ENCODE measurements around the gene RPE65.
"Not testable (repeated sequence)": the region's sequence is repeated elsewhere in the genome, so short reads cannot be mapped to it uniquely, and the experiment has no call there.

The RPE65 gene

GRCh38 chr1:68454534-68454933, 4.8 kb upstream of the RPE65 start:
- in situ Hi-C loops (cut with MboI; ENCODE audit: low sequenced_read_pairs) = no loop called here

GRCh38 chr1:68453060-68453670, 3.4 kb upstream of the RPE65 start:
- in situ Hi-C loops (cut with MboI; ENCODE audit: low sequenced_read_pairs) = no loop called here

GRCh38 chr1:68448365-68448764, 1.4 kb downstream of the RPE65 start:
- in situ Hi-C loops (cut with MboI; ENCODE audit: low sequenced_read_pairs) = no loop called here

GRCh38 chr1:68445709-68446108, 4.0 kb downstream of the RPE65 start:
- in situ Hi-C loops (cut with MboI; ENCODE audit: low sequenced_read_pairs) = no loop called here

GRCh38 chr1:68442822-68443556, 6.8 kb downstream of the RPE65 start:
- in situ Hi-C loops (cut with MboI; ENCODE audit: low sequenced_read_pairs) = no loop called here

- in situ Hi-C loops (cut with MboI; ENCODE audit: low sequenced_read_pairs) = no loop called here
These were observed 7.7 kb downstream of the RPE65 start for GRCh38 chr1:68442006-68442405.

- in situ Hi-C loops (cut with MboI; ENCODE audit: low sequenced_read_pairs) = no loop called here
These were observed 11.4 kb downstream of the RPE65 start for GRCh38 chr1:68438310-68438709.

GRCh38 chr1:68433395-68433794, 16.4 kb downstream of the RPE65 start:
- in situ Hi-C loops (cut with MboI; ENCODE audit: low sequenced_read_pairs) = no loop called here

GRCh38 chr1:68431076-68431475, 18.7 kb downstream of the RPE65 start:
- in situ Hi-C loops (cut with MboI; ENCODE audit: low sequenced_read_pairs) = no loop called here

- in situ Hi-C loops (cut with MboI; ENCODE audit: low sequenced_read_pairs) = no loop called here
These were observed 20.4 kb downstream of the RPE65 start for GRCh38 chr1:68429233-68429808.

- in situ Hi-C loops (cut with MboI; ENCODE audit: low sequenced_read_pairs) = no loop called here
These were observed 23.2 kb downstream of the RPE65 start for GRCh38 chr1:68426594-68426993.

- in situ Hi-C loops (cut with MboI; ENCODE audit: low sequenced_read_pairs) = no loop called here
These were observed 28.4 kb downstream of the RPE65 start for GRCh38 chr1:68421350-68421749.

- in situ Hi-C loops (cut with MboI; ENCODE audit: low sequenced_read_pairs) = no loop called here
These were observed 40.3 kb downstream of the RPE65 start for GRCh38 chr1:68409426-68409825.

GRCh38 chr1:68401506-68401905, 48.2 kb downstream of the RPE65 start:
- in situ Hi-C loops (cut with MboI; ENCODE audit: low sequenced_read_pairs) = no loop called here

- in situ Hi-C loops (cut with MboI; ENCODE audit: low sequenced_read_pairs) = not testable (repeated sequence)
These were observed 54.2 kb downstream of the RPE65 start for GRCh38 chr1:68395575-68395974.

- in situ Hi-C loops (cut with MboI; ENCODE audit: low sequenced_read_pairs) = not testable (repeated sequence)
These were observed 57.3 kb downstream of the RPE65 start for GRCh38 chr1:68392474-68392873.

- in situ Hi-C loops (cut with MboI; ENCODE audit: low sequenced_read_pairs) = not testable (repeated sequence)
These were observed 63.8 kb downstream of the RPE65 start for GRCh38 chr1:68385798-68386524.

GRCh38 chr1:68384872-68385411, 64.8 kb downstream of the RPE65 start:
- in situ Hi-C loops (cut with MboI; ENCODE audit: low sequenced_read_pairs) = no loop called here

- in situ Hi-C loops (cut with MboI; ENCODE audit: low sequenced_read_pairs) = no loop called here
These were observed 65.4 kb downstream of the RPE65 start for GRCh38 chr1:68384321-68384813.

GRCh38 chr1:68383092-68383491, 66.7 kb downstream of the RPE65 start:
- in situ Hi-C loops (cut with MboI; ENCODE audit: low sequenced_read_pairs) = no loop called here

- in situ Hi-C loops (cut with MboI; ENCODE audit: low sequenced_read_pairs) = no loop called here
These were observed 70.7 kb downstream of the RPE65 start for GRCh38 chr1:68379085-68379478.
